IMR-90 (cell line): ENCODE data around the gene IQCM. TPM values are rescaled to one million over a fixed set of nuclear protein-coding genes. Genes with fewer than 3 reads are reported as not detected.

Source experiments
- ATAC-seq: fragments of 200-7000 bp; cut with Tn5 transposase; 2 replicates; pipeline ENCODE4 v1.9.1; 2020; ENCODE audit warnings: low read depth, mild to moderate bottlenecking, moderate library complexity
- BruUV-seq: library from RNA; stranded (reverse); fragments of 400-500 nt; replicated peaks from 2 replicates; lab custom pipeline; 2021; lab: Mats Ljungman, UMichigan
- CTCF ChIA-PET: fragments of 300-600 bp; formaldehyde crosslinking; extraction: SDS; loops from one replicate; lab custom pipeline; 2021; ENCODE audit warnings: antibody characterized with exemption; lab: Yijun Ruan, JAX
- POLR2A ChIA-PET: fragments of 300-600 bp; sonication (Branson Sonifier 250); formaldehyde crosslinking; loops from one replicate; lab custom pipeline; 2022; ENCODE audit warnings: antibody characterized with exemption; ENCODE audit not compliant: unreplicated experiment; lab: Charles Lee
- DNase-seq: peaks from one replicate; pipeline ENCODE4 v3.0.0; 2013
- H2AFZ ChIP-seq: replicated peaks from 2 replicates; pipeline ENCODE3; 2013; ENCODE audit warnings: low read length, mild to moderate bottlenecking; ENCODE audit not compliant: poor library complexity
- H2AK5ac ChIP-seq: 2 replicates; pipeline ENCODE4 v1.6.1; 2013; ENCODE audit warnings: low read depth, low read length, inconsistent platforms
- H2AK9ac ChIP-seq: replicated peaks from 2 replicates; pipeline ENCODE3; 2013; ENCODE audit warnings: mild to moderate bottlenecking, low read depth, low read length, moderate library complexity; ENCODE audit not compliant: poor library complexity
- H2BK120ac ChIP-seq: 2 replicates; pipeline ENCODE4 v1.6.1; 2013; ENCODE audit warnings: low read depth, low read length, inconsistent platforms
- H2BK15ac ChIP-seq: 3 replicates; pipeline ENCODE4 v1.6.1; 2013; ENCODE audit warnings: low read depth, low read length, inconsistent platforms
- H2BK20ac ChIP-seq: 2 replicates; pipeline ENCODE4 v1.6.1; 2013; ENCODE audit warnings: low read depth, mild to moderate bottlenecking, inconsistent platforms, low read length, moderate library complexity
- H2BK5ac ChIP-seq: 2 replicates; pipeline ENCODE4 v1.6.1; 2013; ENCODE audit warnings: mild to moderate bottlenecking, low read depth, low read length, inconsistent platforms; ENCODE audit not compliant: poor library complexity, severe bottlenecking
- H3K14ac ChIP-seq: replicated peaks from 2 replicates; pipeline ENCODE4 v1.6.1; 2013; ENCODE audit warnings: low read depth, low read length, inconsistent platforms
- H3K18ac ChIP-seq: 2 replicates; pipeline ENCODE4 v1.6.1; 2013; ENCODE audit warnings: low read depth, low read length, control low read depth
- H3K23ac ChIP-seq: 2 replicates; pipeline ENCODE4 v1.6.1; 2013; ENCODE audit warnings: low read depth, low read length, inconsistent platforms
- H3K27ac ChIP-seq: 2 replicates; pipeline ENCODE4 v1.5.1; 2013; ENCODE audit warnings: mild to moderate bottlenecking, control low read depth, low read length; ENCODE audit not compliant: insufficient read depth
- H3K27me3 ChIP-seq: 2 replicates; pipeline ENCODE4 v1.6.1; 2013; ENCODE audit warnings: low read length; ENCODE audit not compliant: control insufficient read depth, insufficient read depth
- H3K36me3 ChIP-seq: 2 replicates; pipeline ENCODE4 v1.6.1; 2013; ENCODE audit warnings: low read length, mixed read lengths; ENCODE audit not compliant: control insufficient read depth, insufficient read depth
- H3K4ac ChIP-seq: 2 replicates; pipeline ENCODE4 v1.6.1; 2013; ENCODE audit warnings: low read depth, low read length, inconsistent platforms
- H3K4me1 ChIP-seq: 2 replicates; pipeline ENCODE4 v1.6.1; 2013; ENCODE audit warnings: low read length, mixed read lengths; ENCODE audit not compliant: control insufficient read depth, insufficient read depth
- H3K4me2 ChIP-seq: 2 replicates; pipeline ENCODE4 v1.6.1; 2013; ENCODE audit warnings: low read depth, mild to moderate bottlenecking, control low read depth, low read length, moderate library complexity
- H3K4me3 ChIP-seq: 2 replicates; pipeline ENCODE4 v1.5.1; 2013; ENCODE audit warnings: low read depth, mild to moderate bottlenecking, control low read depth, low read length, moderate library complexity; ENCODE audit not compliant: insufficient read depth
- H3K56ac ChIP-seq: 2 replicates; pipeline ENCODE4 v1.6.1; 2013; ENCODE audit warnings: low read length, inconsistent platforms; ENCODE audit not compliant: insufficient read depth; ENCODE audit errors: extremely low read depth
- H3K79me1 ChIP-seq, 2 experiments: 2 replicates each; pipeline ENCODE4 v1.6.1; 2013; ENCODE audit warnings: low read length in 2 of 2, inconsistent platforms in 1 of 2, low read depth in 1 of 2
- H3K9ac ChIP-seq: 2 replicates; pipeline ENCODE4 v1.6.1; 2013; ENCODE audit warnings: low read depth, low read length, control low read depth
- H3K9me1 ChIP-seq: 2 replicates; pipeline ENCODE4 v1.6.1; 2013; ENCODE audit warnings: low read length, inconsistent platforms; ENCODE audit not compliant: insufficient read depth
- H3K9me3 ChIP-seq: 2 replicates; pipeline ENCODE4 v1.6.1; 2013; ENCODE audit warnings: low read length; ENCODE audit not compliant: control insufficient read depth, insufficient read depth
- H4K20me1 ChIP-seq: 2 replicates; pipeline ENCODE4 v1.6.1; 2013; ENCODE audit warnings: low read length, inconsistent platforms; ENCODE audit not compliant: insufficient read depth
- H4K5ac ChIP-seq: 2 replicates; pipeline ENCODE4 v1.6.1; 2013; ENCODE audit warnings: mild to moderate bottlenecking, low read depth, low read length, control low read depth
- H4K8ac ChIP-seq, 2 experiments: 2 replicates each; pipeline ENCODE4 v1.6.1; 2013; ENCODE audit warnings: low read depth in 2 of 2, low read length in 2 of 2, control low read depth in 1 of 2, inconsistent platforms in 1 of 2
- H4K91ac ChIP-seq: 2 replicates; pipeline ENCODE4 v1.6.1; 2013; ENCODE audit warnings: low read depth, low read length, inconsistent platforms; ENCODE audit not compliant: insufficient read depth
- BHLHE40 ChIP-seq: fragments of 150-350 bp; IDR thresholded peaks from 2 replicates; pipeline ENCODE4 v1.6.1; 2016; ENCODE audit warnings: mild to moderate bottlenecking, low read depth, low read length
- ELK1 ChIP-seq: fragments of 150-350 bp; IDR thresholded peaks from 2 replicates; pipeline ENCODE4 v1.6.1; 2016; ENCODE audit warnings: low read depth, mild to moderate bottlenecking, low read length, moderate library complexity, borderline replicate concordance
- FOS ChIP-seq: fragments of 150-350 bp; IDR thresholded peaks from 2 replicates; pipeline ENCODE4 v1.6.1; 2016; ENCODE audit warnings: low read depth, low read length
- MAZ ChIP-seq: IDR thresholded peaks from 2 replicates; pipeline ENCODE4 v1.6.1; 2012; ENCODE audit warnings: low read depth, mild to moderate bottlenecking, low read length, improper control_type of control experiment, moderate library complexity, borderline replicate concordance
- MXI1 ChIP-seq: IDR thresholded peaks from 2 replicates; pipeline ENCODE4 v1.6.1; 2012; ENCODE audit warnings: low read depth, mild to moderate bottlenecking, low read length, moderate library complexity, borderline replicate concordance
- NFE2L2 ChIP-seq: fragments of 150-350 bp; IDR thresholded peaks from 2 replicates; pipeline ENCODE4 v1.6.1; 2016; ENCODE audit warnings: low read depth, mild to moderate bottlenecking, low read length
- POLR2A ChIP-seq: IDR thresholded peaks from 2 replicates; pipeline ENCODE4 v1.6.1; 2012; ENCODE audit warnings: mild to moderate bottlenecking, low read depth, low read length
- RAD21 ChIP-seq: IDR thresholded peaks from 2 replicates; pipeline ENCODE4 v1.6.1; 2012; ENCODE audit warnings: low read length, improper control_type of control experiment
- RCOR1 ChIP-seq: IDR thresholded peaks from 2 replicates; pipeline ENCODE4 v1.6.1; 2012; ENCODE audit warnings: mild to moderate bottlenecking, low read length, improper control_type of control experiment; ENCODE audit not compliant: insufficient replicate concordance
- SMC3 ChIP-seq: fragments of 150-350 bp; IDR thresholded peaks from 2 replicates; pipeline ENCODE4 v1.6.1; 2016; ENCODE audit warnings: low read depth, mild to moderate bottlenecking, antibody characterized with exemption, low read length, moderate library complexity
- USF2 ChIP-seq: fragments of 150-350 bp; IDR thresholded peaks from 2 replicates; pipeline ENCODE4 v1.6.1; 2017; ENCODE audit warnings: mild to moderate bottlenecking, antibody characterized with exemption, low read length, low read depth
- dilution Hi-C: fragments of 300-500 bp; cut with HindIII; formaldehyde crosslinking; loops from one replicate; pipeline ENCODE4 v1.14.3; 2018; ENCODE audit warnings: low sequenced_read_pairs; ENCODE audit not compliant: unreplicated experiment
- in situ Hi-C: fragments of 300-500 bp; cut with MboI; formaldehyde crosslinking; loops from 3 replicates; pipeline ENCODE4 v1.14.3; 2019; ENCODE audit warnings: low sequenced_read_pairs, inconsistent platforms, mixed read lengths
- intact Hi-C: fragments of 100-400 bp; cut with micrococcal nuclease; formaldehyde crosslinking; loops from 2 replicates; pipeline ENCODE4 v1.10.0; 2022
- polyA plus RNA-seq, 3 experiments: library from polyadenylated mRNA; depleted of rRNA; stranded (reverse); fragments of >200 nt; gene quantifications; 2 replicates each; pipeline ENCODE4 v1.2.3, GENCODE V29; 2012; ENCODE audit warnings: low replicate concordance in 1 of 3
- total RNA-seq: library from RNA; depleted of rRNA; stranded (reverse); fragments of >200 nt; gene quantifications from 2 replicates; pipeline ENCODE4 v1.2.3, GENCODE V29; 2012

Gene IQCM
- total and polyA plus RNA-seq, 2 of the 4 experiments (the other 2 are of a cell fraction), result not detected

GRCh38 chr4:149306537-149306936, 509.1 kb downstream of the IQCM start:
- ChIA-PET POLR2A (no interaction called here), CTCF (interaction anchor here (0.6 kb wide), 1 partner anchor 18 kb away, joined by 3 read pairs; no protein-coding TSS in a partner anchor)
- ATAC-seq, result no peak
- H4K5ac ChIP-seq, result no peak overlapping the region
- no peaks in the 10 kb centered on the region for H4K20me1 ChIP-seq
- H2BK15ac ChIP-seq, result no peak overlapping the region
- H2BK120ac ChIP-seq, result no peak overlapping the region
- H3K23ac ChIP-seq, result no peak overlapping the region
- no peak overlapping the region for H2AK9ac ChIP-seq
- no peaks in the 10 kb centered on the region for H3K79me1 ChIP-seq
- no peak overlapping the region for H3K4ac ChIP-seq
- DNase-seq, result no peak
- dilution Hi-C loops, result no loop called here
- no peak overlapping the region for H2BK5ac ChIP-seq
- no peak overlapping the region for H3K9ac ChIP-seq
- no peak overlapping the region for H3K56ac ChIP-seq
- H3K9me1 ChIP-seq, result no peaks in the 10 kb centered on the region
- H2BK20ac ChIP-seq, result no peak overlapping the region
- no peaks in the 10 kb centered on the region for H3K36me3 ChIP-seq
- no TSS peak for BruUV-seq
- H3K14ac ChIP-seq, result no peak overlapping the region
- H3K4me2 ChIP-seq, result no peak overlapping the region
- no peak overlapping the region for H3K4me3 ChIP-seq
- no peak overlapping the region for H2AK5ac ChIP-seq
- H2AFZ ChIP-seq, result no peak overlapping the region
- no peak overlapping the region for H4K91ac ChIP-seq
- H3K27me3 ChIP-seq, result no peaks in the 10 kb centered on the region; the same call in 1 of the 2 replicates
- no peaks in the 10 kb centered on the region for H3K9me3 ChIP-seq
- no peak overlapping the region for H3K18ac ChIP-seq
- intact Hi-C loops, result no loop called here
- H4K8ac ChIP-seq, result no peak overlapping the region
- in situ Hi-C loops, result no loop called here
- no peaks in the 10 kb centered on the region for H3K4me1 ChIP-seq
- no peak overlapping the region for H3K27ac ChIP-seq
- TF ChIP-seq POLR2A (no peak), FOS (no peak), BHLHE40 (no peak), MAZ (no peak), NFE2L2 (no peak), RCOR1 (no peak), SMC3 (no peak), RAD21 (no peak), MXI1 (no peak), ELK1 (no peak), USF2 (no peak)
